Transverse colon (tissue), 4 donors: ENCODE measurements around the gene SLC8A3.

Experiments
- POLR2A ChIP-seq: fragments of 450-650 bp; IDR thresholded peaks from one replicate; pipeline ENCODE4 v1.6.1; 2016; ENCODE audit warnings: antibody characterized with exemption, mild to moderate bottlenecking, moderate library complexity
- POLR2AphosphoS5 ChIP-seq, 3 donors: sonication (generic); formaldehyde crosslinking; IDR thresholded peaks; one replicate each; pipeline ENCODE4 v1.6.1; 2016; ENCODE audit warnings: antibody characterized with exemption in 3 of 3
- TF ChIP-seq, protein P1 (sequence below), 5 experiments: fragments of 200-600 bp in 3 of 5; fragments of 450-650 bp in 2 of 5; sonication (generic) in 3 of 5; IDR thresholded peaks; 1 replicate in 2 of 5; 2 replicates in 3 of 5; pipeline ENCODE4 v1.5.1; 2016 to 2017; ENCODE audit warnings: antibody characterized with exemption in 5 of 5, inconsistent platforms in 3 of 5, mild to moderate bottlenecking in 2 of 5, moderate library complexity in 1 of 5

DNA sequence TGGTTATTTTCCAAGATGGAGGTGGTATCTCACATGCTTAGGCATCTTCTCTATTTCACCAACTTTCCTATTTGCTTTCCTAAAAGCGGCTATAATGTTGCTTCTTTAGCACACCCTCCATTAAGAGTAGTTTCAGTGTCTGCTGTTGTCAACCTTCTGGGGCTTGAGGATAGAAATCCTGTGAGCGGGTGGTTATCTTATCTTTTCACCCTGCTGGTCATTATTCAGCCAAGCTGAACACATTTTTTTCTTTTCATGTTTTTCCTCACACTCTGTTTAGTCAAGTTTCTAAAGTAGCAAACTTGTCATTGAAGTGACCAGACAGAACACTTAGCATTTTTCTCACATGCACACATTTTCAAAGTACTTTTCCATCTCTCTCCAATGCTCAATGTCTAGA, 104.5 kb downstream of the SLC8A3 start:
- TF ChIP-seq, protein P1, sequence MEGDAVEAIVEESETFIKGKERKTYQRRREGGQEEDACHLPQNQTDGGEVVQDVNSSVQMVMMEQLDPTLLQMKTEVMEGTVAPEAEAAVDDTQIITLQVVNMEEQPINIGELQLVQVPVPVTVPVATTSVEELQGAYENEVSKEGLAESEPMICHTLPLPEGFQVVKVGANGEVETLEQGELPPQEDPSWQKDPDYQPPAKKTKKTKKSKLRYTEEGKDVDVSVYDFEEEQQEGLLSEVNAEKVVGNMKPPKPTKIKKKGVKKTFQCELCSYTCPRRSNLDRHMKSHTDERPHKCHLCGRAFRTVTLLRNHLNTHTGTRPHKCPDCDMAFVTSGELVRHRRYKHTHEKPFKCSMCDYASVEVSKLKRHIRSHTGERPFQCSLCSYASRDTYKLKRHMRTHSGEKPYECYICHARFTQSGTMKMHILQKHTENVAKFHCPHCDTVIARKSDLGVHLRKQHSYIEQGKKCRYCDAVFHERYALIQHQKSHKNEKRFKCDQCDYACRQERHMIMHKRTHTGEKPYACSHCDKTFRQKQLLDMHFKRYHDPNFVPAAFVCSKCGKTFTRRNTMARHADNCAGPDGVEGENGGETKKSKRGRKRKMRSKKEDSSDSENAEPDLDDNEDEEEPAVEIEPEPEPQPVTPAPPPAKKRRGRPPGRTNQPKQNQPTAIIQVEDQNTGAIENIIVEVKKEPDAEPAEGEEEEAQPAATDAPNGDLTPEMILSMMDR (IDR thresholded peaks at IDR 0.05): no peak
- TF ChIP-seq POLR2AphosphoS5 (IDR thresholded peaks at IDR 0.05) (no peak), POLR2A (no peak)
